Measurements from ENCODE around the gene DUS2. TPM values are rescaled to one million over a fixed set of nuclear protein-coding genes. Genes with fewer than 3 reads are reported as not detected.

DUS2 gene
- total RNA-seq, 1 experiment from 2014 or later = 27.3 TPM

DNA sequence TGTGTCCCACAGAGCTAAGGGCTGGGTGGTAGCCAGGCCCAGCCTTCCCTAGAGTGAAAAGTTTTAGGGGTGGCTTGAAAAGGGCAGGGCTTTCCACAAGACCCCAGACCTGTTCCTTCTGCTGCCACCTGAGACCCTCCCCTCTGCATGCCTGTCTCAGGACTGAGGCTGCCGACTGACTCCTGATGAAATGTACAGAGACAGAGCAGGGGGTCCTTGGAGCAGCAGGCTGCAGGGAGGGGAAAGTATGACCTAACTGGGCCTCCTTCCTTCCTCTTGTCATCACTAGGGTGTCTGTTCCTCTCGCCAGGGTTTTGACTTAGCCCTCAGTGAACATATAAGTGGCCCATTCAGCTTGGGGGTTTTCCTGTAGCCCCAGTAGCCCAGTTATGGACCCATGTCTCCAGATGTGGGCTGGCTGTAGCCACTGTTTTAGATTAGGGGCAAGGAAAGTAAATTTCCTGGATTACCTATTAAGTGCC, 47.2 kb downstream of the DUS2 start:
- H2AFZ ChIP-seq (ENCODE audit: low read depth, low read length, poor library complexity, severe bottlenecking) = no peak overlapping the region
- RAD21 ChIA-PET (ENCODE audit: low non-redundant PET in 1 of 2, low total read pairs in 2 of 2, uncharacterized antibody in 2 of 2, unreplicated experiment in 2 of 2) = no interaction called here
- no TSS peak for BruUV-seq (replicated peaks)
- H3K4me3 ChIP-seq (replicated peaks in 1 of 2; ENCODE audit: low read depth in 1 of 2, low read length in 2 of 2) = no peak overlapping the region
- POLR2A ChIA-PET = no interaction called here
- DNase-seq (ENCODE audit: low read depth, low spot score) = no peak
- H3K36me3 ChIP-seq (ENCODE audit: control insufficient read depth in 1 of 2, insufficient read depth in 2 of 2, low read length in 2 of 2) = peaks cover 16 to 29% of the 10 kb centered on the region in 2 experiments; a peak in 3 of 4 replicates
- no peak overlapping the region for H3K9ac ChIP-seq (ENCODE audit: low read length)
- no peak overlapping the region for H3K27ac ChIP-seq (ENCODE audit: low read depth, low read length)
- H3K9me3 ChIP-seq (ENCODE audit: control insufficient read depth in 1 of 2, insufficient read depth in 1 of 2, low read depth in 1 of 2, low read length in 2 of 2) = no peaks in the 10 kb centered on the region
- no peak for TF ChIP-seq SIN3A (IDR thresholded peaks at IDR 0.05; ENCODE audit: low read depth)
- TF ChIP-seq, protein P1, sequence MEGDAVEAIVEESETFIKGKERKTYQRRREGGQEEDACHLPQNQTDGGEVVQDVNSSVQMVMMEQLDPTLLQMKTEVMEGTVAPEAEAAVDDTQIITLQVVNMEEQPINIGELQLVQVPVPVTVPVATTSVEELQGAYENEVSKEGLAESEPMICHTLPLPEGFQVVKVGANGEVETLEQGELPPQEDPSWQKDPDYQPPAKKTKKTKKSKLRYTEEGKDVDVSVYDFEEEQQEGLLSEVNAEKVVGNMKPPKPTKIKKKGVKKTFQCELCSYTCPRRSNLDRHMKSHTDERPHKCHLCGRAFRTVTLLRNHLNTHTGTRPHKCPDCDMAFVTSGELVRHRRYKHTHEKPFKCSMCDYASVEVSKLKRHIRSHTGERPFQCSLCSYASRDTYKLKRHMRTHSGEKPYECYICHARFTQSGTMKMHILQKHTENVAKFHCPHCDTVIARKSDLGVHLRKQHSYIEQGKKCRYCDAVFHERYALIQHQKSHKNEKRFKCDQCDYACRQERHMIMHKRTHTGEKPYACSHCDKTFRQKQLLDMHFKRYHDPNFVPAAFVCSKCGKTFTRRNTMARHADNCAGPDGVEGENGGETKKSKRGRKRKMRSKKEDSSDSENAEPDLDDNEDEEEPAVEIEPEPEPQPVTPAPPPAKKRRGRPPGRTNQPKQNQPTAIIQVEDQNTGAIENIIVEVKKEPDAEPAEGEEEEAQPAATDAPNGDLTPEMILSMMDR (IDR thresholded peaks at IDR 0.05 in 2 of 3, conservative IDR thresholded peaks at IDR 0.05 in 1 of 3; ENCODE audit: borderline replicate concordance in 1 of 3, insufficient read depth in 1 of 3, low read depth in 2 of 3, low read length in 2 of 3) = no peak
- TF ChIP-seq CBX3 (IDR thresholded peaks at IDR 0.05; ENCODE audit: low read depth) = no peak
- TF ChIP-seq TCF7L2 (IDR thresholded peaks at IDR 0.05; ENCODE audit: borderline replicate concordance, extremely low read depth, insufficient read depth, insufficient read length) = no peak
- TF ChIP-seq CEBPB (IDR thresholded peaks at IDR 0.05; ENCODE audit: low read depth) = no peak
- no peak for TF ChIP-seq POLR2AphosphoS5 (IDR thresholded peaks at IDR 0.05; ENCODE audit: low read depth, low read length)
- no peak for TF ChIP-seq JUND (IDR thresholded peaks at IDR 0.05)
- TF ChIP-seq, protein P2, sequence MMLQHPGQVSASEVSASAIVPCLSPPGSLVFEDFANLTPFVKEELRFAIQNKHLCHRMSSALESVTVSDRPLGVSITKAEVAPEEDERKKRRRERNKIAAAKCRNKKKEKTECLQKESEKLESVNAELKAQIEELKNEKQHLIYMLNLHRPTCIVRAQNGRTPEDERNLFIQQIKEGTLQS (IDR thresholded peaks at IDR 0.05) = no peak
- TF ChIP-seq EZH2phosphoT487 (IDR thresholded peaks at IDR 0.05; ENCODE audit: borderline replicate concordance) = no peak
- no peak for TF ChIP-seq YY1 (IDR thresholded peaks at IDR 0.05; ENCODE audit: extremely low read depth, insufficient replicate concordance, low read depth, low read length)
- TF ChIP-seq RAD21 (IDR thresholded peaks at IDR 0.05; ENCODE audit: low read depth) = no peak
- H3K27me3 ChIP-seq (ENCODE audit: insufficient read depth, low read length) = no peaks in the 10 kb centered on the region
- intact Hi-C loops (cut with micrococcal nuclease) = no loop called here
- no peak for ATAC-seq
- H4K20me1 ChIP-seq (ENCODE audit: insufficient read depth) = no peaks in the 10 kb centered on the region
- no peaks in the 10 kb centered on the region for H3K79me2 ChIP-seq (ENCODE audit: insufficient read depth, low read length)
- no peak overlapping the region for H3K4me2 ChIP-seq (ENCODE audit: low read length)
- CTCF ChIA-PET = no interaction called here
- no peaks in the 10 kb centered on the region for H3K9me2 ChIP-seq (ENCODE audit: insufficient read depth)
- H3K4me1 ChIP-seq (ENCODE audit: control insufficient read depth in 1 of 2, insufficient read depth in 2 of 2, low read length in 2 of 2) = peaks cover 0 to 5% of the 10 kb centered on the region in 2 experiments; a peak in 1 of 4 replicates

Measured in HCT116 (cell line).